CD4-positive, alpha-beta T cell treated with Interleukin-2 at 100 ng/mL for 4 hours (primary cell): ENCODE measurements around the gene ASTN1.

Experiments
- DNase-seq: peaks from one replicate; pipeline ENCODE4 v3.0.0-alpha.2; 2020; ENCODE audit warnings: low spot score

ASTN1 gene

GRCh38 chr1:176879784-176880620 lies 284.5 kb downstream of the ASTN1 start:
- no peak for DNase-seq

- DNase-seq: no peak
These were observed 285.6 kb downstream of the ASTN1 start for GRCh38 chr1:176878750-176879536.

DNA sequence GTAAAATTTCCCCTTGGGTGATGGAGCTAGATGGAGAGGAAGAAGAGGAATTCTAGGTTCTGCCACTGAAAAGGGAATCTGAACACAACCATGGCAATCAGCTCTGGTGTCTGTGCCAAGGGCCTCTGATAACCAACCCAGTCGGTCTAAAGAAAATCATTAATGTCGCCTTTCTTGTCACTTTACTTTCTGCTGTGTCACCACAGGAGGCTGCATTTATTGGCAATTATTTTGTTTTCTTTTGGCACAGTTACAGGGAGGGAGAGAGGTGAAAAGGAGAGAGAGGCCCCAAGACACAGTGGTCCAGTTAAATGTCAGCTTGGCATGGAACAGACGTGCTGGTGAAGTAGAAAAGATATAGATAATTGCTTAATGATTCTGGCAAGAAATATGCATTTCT lies 287.0 kb downstream of the ASTN1 start:
- no peak for DNase-seq

- DNase-seq: no peak
These were observed 287.5 kb downstream of the ASTN1 start for GRCh38 chr1:176876966-176877515.

- no peak for DNase-seq
These were observed 294.9 kb downstream of the ASTN1 start for GRCh38 chr1:176869577-176869976.

GRCh38 chr1:176866011-176866714 lies 298.3 kb downstream of the ASTN1 start:
- DNase-seq: no peak

- DNase-seq: no peak
These were observed 300.3 kb downstream of the ASTN1 start for GRCh38 chr1:176864211-176864610.

DNA sequence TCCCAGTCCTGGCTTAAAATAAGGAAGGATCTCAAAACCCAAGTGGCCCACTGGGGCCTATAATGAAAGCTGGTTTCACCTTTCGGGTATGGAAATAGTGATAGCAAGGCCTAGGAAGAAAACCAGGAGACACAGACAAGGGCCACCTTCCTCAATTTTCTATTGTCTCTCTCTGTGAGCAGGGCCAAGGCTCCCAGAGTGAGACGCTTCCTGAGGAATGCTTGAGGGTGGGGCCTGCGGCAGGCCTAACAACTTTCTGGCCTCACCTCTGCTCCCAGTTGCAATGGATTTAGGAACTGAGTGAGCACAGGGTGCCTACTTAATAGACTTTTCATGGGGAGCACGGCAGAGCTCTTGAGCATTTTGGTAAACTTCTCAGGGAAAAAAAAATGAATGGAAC lies 300.9 kb downstream of the ASTN1 start:
- no peak for DNase-seq

DNA sequence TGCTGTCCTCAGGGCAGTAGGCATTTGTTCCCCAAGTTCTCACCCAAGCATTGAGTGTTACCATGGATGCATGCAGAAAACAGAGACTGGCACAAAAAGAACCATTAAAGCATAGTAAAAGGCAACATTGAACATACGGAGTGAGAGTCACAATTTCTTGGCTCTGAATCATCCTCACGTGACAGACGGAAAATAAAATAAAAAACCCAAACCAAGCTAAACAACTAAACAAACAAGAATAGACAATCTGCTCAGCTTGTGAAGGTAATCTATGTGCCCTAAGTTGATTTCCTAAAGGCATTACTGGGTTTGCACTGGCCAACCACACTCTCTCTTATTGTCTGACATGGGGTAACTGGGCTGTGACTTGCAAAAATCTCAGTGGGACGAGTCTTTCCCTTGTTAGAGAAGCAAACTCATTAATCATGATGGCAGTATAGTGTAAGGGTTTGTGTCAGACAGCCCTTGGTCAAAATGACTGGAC lies 306.0 kb downstream of the ASTN1 start:
- no peak for DNase-seq

GRCh38 chr1:176857632-176858031 lies 306.9 kb downstream of the ASTN1 start:
- DNase-seq: no peak

DNA sequence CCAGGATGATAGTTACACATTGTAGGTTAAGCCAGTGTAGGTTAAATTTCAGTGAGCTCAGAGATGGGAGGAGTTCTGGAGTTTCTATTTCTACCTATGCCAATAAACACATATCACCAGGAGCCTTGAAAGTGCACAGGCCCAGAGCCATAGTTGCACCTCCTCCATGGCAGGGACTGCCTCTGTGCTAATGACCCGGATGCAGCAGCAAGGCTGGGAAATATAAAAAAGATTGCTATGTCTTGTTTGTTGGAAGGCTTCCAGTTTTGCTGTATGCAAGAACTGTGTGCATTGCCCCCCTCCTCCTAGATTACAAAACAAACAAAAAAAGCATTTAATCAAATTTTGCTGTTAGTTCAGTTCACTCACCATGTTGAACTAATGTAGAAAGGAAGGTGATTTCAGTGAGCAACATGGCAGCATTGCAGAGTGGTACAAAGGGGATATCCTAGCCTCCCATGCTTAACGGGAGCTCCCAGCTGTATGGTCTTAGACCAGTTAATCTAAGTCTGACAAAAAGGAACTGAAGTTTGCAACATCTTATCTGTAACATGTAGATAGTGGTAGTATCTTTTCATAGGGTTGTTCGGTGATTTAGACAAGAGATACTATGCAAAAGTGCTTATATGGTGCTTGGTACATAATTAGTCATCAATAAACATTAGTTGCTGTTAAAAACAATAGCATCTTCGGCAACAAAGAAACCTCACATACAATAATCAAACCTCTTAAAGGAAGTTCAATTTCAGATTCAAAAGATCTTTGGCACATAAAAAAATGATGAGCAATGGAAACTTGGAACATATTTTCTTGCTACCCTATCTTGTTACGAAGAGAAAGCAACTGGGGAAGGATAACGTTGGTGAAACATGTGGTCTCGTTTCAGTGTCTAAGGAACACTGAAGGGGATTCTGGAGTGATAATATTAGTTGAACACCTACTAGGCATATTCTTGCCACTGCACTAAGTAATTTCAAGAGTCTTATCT lies 309.5 kb downstream of the ASTN1 start:
- DNase-seq: no peak

- DNase-seq: no peak
These were observed 310.4 kb downstream of the ASTN1 start for GRCh38 chr1:176854121-176854520.

GRCh38 chr1:176853503-176853902 lies 311.0 kb downstream of the ASTN1 start:
- no peak for DNase-seq

GRCh38 chr1:176852124-176852523 lies 312.4 kb downstream of the ASTN1 start:
- no peak for DNase-seq

- DNase-seq: no peak
These were observed 313.6 kb downstream of the ASTN1 start for GRCh38 chr1:176850871-176851270.

DNA sequence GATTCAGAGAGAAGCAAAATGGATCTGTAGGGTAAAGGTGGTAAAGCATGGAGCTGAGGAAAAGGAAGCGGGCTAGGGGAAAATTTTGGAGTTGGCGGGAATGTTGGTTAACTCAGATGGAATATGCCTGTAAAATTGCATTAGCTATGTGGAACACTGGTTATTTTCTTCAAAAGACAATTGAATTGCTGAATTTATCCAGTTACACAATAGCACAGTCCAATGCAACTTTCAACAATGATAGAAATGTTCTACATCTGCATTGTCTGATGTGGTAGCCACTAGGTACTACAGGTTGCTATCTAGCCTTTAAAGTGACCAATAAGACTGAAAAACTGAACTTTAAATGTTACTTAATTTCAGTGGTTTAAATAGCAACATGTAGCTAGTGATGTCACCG lies 315.2 kb downstream of the ASTN1 start:
- no peak for DNase-seq

DNA sequence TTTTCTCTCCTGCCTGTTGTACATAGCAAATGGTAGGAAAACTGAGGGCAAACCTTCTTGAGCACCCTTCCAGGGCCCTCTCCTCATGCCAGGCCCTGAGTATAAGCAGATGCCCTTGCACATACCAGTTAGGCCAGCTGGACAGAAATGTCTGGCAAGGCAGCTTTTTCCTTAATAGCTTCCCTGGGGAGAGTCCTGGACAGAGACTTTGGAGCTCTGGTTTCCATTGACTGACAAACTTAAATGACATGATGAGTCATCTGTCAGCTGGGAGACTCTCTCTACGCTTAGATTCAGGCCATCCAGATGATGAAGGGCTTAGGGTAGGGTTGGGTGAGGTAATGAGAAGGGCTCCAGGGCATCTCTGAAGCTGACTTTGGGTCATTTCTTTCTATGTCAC lies 317.5 kb downstream of the ASTN1 start:
- DNase-seq: no peak

- DNase-seq: no peak
These were observed 320.9 kb downstream of the ASTN1 start for GRCh38 chr1:176843352-176844297.

DNA sequence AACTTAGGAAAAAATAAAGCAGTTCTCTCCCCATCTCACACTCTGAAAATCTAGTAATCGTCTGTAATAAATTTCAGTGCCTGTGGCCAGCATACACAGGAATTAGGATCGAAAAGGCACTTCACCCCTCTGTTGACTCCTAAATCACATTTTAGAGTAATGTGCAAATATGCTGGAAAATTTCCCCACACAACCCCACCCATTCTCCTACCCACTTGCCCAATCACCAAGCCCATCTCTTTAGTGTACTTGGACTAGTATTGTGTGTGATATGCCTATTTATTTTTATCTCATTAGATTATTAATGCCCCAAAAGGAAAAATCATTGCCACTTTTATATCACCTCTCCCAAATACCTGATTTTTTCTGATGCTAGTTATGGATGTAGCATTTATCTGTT lies 323.3 kb downstream of the ASTN1 start:
- DNase-seq: no peak

DNA sequence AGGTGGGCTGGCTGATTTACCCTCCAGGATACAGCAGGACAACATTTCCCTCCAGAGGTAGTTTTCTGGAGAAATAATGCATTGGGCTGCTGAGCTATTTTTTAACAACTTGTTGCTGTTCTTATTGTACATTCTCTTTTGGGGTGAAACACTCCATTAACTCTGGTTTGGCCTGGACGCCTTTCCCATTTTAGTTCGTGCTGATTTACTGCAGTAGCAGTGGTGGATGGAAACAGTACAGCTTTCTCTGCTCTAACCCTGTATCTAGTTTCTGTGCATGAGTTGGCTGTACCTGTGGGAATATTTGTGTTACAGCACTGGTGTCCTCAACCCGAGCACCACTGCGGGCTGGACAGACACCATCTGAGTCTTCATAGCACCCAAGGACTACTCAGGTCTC lies 325.3 kb downstream of the ASTN1 start:
- no peak for DNase-seq
